ENCODE measurements around the gene TROAP.

- TF ChIP-seq CTCF (IDR thresholded peaks at IDR 0.05; ENCODE audit: low read depth, low read length) (no peak), MAX (IDR thresholded peaks at IDR 0.05; ENCODE audit: low read depth, low read length) (no peak)
Observed at GRCh38 chr12:49348781-49349180, 25.7 kb downstream of the TROAP start.

Measured in NB4 (cell line).